RWPE1 (cell line): ENCODE results near the gene METTL21C.

Experiments
- CTCF ChIA-PET: fragments of 350-600 bp; sonication (Branson Sonifier 250); formaldehyde crosslinking; extraction: SDS; loops from one replicate; lab custom pipeline; 2021; lab: Yijun Ruan, JAX
- POLR2A ChIA-PET: fragments of 400-600 bp; formaldehyde crosslinking; extraction: SDS; loops from one replicate; lab custom pipeline; 2020; ENCODE audit warnings: antibody characterized with exemption; ENCODE audit not compliant: low non-redundant PET; lab: Yijun Ruan, JAX
- DNase-seq: peaks from one replicate; pipeline ENCODE4 v3.0.0; 2012; ENCODE audit warnings: low spot score
- H3K27ac ChIP-seq: fragments of 450-650 bp; 2 replicates; pipeline ENCODE4 v1.5.1; 2017
- TF ChIP-seq, protein P1 (sequence below): fragments of 450-650 bp; conservative IDR thresholded peaks from 2 replicates; pipeline ENCODE4 v1.5.1; 2017; ENCODE audit warnings: low read depth, mild to moderate bottlenecking

METTL21C gene

DNA sequence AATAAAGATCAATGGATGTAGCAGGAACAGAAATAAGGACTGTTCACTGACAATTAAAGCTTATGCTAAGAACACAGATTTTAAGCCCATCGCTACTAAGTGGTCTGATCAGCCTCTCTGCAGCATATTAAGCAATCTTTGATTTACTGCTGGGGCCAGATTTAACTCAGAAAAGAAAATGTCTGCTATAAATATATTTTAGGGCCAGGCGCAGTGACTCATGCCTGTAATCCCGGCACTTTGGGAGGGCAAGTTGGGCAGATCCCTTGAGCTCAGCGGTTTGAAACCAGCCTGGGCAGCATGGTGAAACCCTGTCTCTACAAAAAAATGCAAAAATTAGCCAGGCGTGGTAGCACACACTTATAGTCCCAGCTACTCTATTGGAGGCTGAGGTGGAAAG, 43.0 kb downstream of the METTL21C start:
- peak overlapping the region; percentile 80 for H3K27ac ChIP-seq
- ChIA-PET POLR2A (no interaction called here), CTCF (interaction anchor here (0.6 to 0.7 kb wide), 2 partner anchors 73 to 1202 kb away, joined by 4 read pairs; no protein-coding TSS in a partner anchor)
- DNase-seq: no peak
- TF ChIP-seq, protein P1, sequence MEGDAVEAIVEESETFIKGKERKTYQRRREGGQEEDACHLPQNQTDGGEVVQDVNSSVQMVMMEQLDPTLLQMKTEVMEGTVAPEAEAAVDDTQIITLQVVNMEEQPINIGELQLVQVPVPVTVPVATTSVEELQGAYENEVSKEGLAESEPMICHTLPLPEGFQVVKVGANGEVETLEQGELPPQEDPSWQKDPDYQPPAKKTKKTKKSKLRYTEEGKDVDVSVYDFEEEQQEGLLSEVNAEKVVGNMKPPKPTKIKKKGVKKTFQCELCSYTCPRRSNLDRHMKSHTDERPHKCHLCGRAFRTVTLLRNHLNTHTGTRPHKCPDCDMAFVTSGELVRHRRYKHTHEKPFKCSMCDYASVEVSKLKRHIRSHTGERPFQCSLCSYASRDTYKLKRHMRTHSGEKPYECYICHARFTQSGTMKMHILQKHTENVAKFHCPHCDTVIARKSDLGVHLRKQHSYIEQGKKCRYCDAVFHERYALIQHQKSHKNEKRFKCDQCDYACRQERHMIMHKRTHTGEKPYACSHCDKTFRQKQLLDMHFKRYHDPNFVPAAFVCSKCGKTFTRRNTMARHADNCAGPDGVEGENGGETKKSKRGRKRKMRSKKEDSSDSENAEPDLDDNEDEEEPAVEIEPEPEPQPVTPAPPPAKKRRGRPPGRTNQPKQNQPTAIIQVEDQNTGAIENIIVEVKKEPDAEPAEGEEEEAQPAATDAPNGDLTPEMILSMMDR: no peak

DNA sequence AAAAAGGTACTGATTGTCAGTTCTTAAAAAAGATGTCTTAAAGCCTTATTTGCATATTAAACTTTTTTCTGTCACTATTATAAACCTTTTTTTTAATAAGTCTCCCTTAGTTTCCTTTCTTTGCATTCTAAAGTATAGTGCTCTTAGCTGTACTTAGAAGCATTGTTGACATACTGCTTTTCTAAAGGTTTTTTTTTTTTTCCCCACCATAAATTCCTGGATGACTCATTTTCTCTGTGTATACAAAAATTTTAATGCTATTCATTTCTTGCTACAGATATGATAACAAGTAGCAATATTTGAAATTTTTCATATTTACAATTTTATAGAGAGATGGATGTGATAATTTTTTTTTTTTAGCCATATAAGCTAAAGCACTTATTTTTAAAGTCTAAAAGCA, 43.5 kb downstream of the METTL21C start:
- TF ChIP-seq, protein P1: no peak
- POLR2A ChIA-PET: no interaction called here
- H3K27ac ChIP-seq: no peak overlapping the region
- CTCF ChIA-PET: no interaction called here
- peak; percentile 13 for DNase-seq

DNA sequence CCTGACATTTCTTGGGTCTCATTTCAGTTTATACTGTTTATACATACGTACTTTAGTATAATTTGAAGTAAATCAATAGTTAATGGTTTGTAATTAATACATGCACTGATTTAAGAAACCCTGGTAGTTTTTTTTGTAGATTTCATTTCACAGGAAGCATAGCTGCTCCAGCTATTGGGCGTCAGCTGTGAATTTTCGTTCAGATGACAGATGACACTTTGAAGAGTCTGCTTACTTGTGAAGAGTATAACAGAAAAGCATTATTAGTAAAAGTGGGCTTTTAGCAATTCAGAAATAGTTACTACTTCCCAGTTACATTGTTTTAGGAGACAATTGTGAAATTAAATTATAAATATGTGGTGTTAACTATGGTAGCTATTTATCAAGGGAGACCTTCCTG, 44.4 kb downstream of the METTL21C start:
- H3K27ac ChIP-seq: no peak overlapping the region
- CTCF ChIA-PET: interaction anchor here (0.7 kb wide), 1 partner anchor 11 kb away, joined by 4 read pairs; no protein-coding TSS in a partner anchor
- no peak for DNase-seq
- POLR2A ChIA-PET: no interaction called here
- TF ChIP-seq, protein P1: no peak

DNA sequence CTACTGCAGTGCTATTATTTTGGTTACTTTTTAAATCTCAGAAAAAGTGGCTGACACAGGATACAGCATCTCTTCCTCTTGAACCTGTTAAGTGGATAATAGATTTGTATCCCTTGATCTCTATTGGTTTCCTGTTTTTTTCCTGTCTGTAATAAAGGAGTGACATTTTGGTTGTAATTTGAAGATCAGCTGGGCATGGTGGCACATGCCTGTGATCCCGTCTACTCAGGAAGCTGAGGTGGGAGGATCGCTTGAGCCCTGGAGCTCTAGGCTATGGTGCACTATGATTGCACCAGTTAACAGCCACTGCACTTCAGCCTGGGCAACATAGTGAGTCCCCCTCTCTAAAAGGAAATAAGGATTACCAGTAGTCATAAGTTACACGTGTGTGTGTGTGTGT, 46.8 kb downstream of the METTL21C start:
- ChIA-PET CTCF (no interaction called here), POLR2A (no interaction called here)

DNA sequence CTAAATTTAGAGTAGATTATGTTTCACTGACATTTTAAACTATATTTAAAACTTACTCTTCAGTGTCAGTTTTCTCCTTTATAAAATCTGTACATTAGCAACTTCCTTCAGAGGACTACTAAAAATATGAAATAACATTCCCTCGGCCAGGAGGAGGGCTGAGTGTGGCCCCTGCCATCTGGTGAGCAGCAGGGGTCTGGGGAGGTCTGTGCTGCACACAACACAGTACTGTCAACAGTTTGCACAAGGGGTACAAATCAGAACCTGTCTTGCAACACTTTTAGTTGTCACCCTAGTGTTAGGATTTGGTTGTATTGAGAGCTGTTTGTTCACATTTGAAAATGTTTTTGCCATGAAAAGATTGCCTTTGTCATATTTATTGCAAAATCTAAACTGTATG, 49.1 kb downstream of the METTL21C start:
- ChIA-PET CTCF (no interaction called here), POLR2A (no interaction called here)
- TF ChIP-seq, protein P1: no peak
- DNase-seq: no peak
- H3K27ac ChIP-seq: no peak overlapping the region

More for the DNA sequence above, 46.8 kb downstream of the METTL21C start:
- TF ChIP-seq, protein P1: no peak
- H3K27ac ChIP-seq: no peak overlapping the region
- no peak for DNase-seq

DNA sequence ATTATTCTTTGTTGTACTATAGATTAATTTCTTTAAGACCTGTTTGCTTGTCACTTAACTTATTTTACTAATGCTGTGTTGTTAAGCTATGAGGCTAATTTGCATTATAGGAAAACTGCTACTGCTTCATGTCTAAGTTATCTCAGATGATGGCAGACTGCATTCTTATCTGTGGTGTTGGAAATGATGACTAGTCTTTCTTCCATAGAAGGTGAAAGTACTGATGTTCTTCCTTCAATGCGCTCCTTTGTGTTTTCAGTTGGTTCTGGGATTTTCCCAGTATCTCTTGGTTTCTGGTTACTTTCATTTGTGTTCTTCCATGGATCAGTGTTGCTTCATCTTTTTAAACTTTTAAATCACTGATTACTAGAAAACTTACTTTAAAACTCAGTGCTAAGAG, 51.2 kb downstream of the METTL21C start:
- TF ChIP-seq, protein P1: no peak
- DNase-seq: no peak
- no peak overlapping the region for H3K27ac ChIP-seq
- POLR2A ChIA-PET: no interaction called here
- CTCF ChIA-PET: no interaction called here

DNA sequence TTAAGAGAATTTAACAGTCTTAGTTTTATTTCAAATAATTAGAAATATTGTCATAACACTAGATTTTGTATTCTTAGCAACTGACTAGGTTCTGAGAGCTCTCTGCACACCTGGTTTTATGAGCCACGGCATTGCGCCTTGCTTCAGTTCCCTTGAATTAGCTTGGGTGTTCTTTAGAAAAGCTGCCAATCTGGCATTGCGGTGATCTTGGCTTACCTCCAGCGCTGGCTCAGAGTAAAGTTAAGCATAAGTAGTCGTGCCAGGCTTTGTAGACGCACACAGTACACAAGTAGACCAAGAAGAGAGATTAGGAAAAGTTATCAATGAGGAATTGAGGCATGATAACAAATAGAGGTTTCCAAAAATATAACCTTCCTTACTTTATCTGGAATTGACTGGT, 52.4 kb downstream of the METTL21C start:
- DNase-seq: no peak
- H3K27ac ChIP-seq: no peak overlapping the region
- ChIA-PET POLR2A (no interaction called here), CTCF (interaction anchor here (0.9 to 1.0 kb wide), 2 partner anchors 74 to 82 kb away, joined by 3 to 4 read pairs; no protein-coding TSS in a partner anchor)
- TF ChIP-seq, protein P1: no peak
